Transverse colon (tissue), 3 donors: Measurements from ENCODE around the gene TCN1.

Source experiments
- EP300 ChIP-seq: sonication (generic); formaldehyde crosslinking; IDR thresholded peaks from one replicate; pipeline ENCODE4 v1.6.1; 2017; ENCODE audit warnings: antibody characterized with exemption, low read depth
- TF ChIP-seq, protein P1 (sequence below), 5 experiments: fragments of 200-600 bp in 3 of 5; fragments of 450-650 bp in 2 of 5; sonication (generic) in 3 of 5; IDR thresholded peaks; 1 replicate in 2 of 5; 2 replicates in 3 of 5; pipeline ENCODE4 v1.5.1; 2016 to 2017; ENCODE audit warnings: antibody characterized with exemption in 5 of 5, inconsistent platforms in 3 of 5, mild to moderate bottlenecking in 2 of 5, moderate library complexity in 1 of 5

DNA sequence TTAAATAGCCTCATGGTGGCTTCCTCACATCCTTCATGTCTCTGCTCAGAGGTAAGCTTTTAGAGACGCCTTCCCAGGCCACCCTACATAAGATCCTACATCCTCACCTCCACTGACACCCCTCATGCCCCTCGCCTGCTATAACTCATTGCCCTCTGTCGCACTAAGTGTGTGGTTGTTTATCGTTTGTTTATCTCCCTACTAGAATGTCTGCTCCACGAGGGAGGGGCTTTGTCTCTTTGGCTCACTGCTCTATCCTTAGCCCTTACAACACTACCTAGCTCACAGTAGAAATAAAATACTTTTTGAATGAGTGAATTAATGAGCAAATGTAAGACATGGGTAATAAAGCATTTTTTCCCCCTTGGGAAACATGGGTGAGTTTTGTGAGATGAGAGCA is 19.7 kb downstream of the TCN1 start:
- TF ChIP-seq, protein P1, sequence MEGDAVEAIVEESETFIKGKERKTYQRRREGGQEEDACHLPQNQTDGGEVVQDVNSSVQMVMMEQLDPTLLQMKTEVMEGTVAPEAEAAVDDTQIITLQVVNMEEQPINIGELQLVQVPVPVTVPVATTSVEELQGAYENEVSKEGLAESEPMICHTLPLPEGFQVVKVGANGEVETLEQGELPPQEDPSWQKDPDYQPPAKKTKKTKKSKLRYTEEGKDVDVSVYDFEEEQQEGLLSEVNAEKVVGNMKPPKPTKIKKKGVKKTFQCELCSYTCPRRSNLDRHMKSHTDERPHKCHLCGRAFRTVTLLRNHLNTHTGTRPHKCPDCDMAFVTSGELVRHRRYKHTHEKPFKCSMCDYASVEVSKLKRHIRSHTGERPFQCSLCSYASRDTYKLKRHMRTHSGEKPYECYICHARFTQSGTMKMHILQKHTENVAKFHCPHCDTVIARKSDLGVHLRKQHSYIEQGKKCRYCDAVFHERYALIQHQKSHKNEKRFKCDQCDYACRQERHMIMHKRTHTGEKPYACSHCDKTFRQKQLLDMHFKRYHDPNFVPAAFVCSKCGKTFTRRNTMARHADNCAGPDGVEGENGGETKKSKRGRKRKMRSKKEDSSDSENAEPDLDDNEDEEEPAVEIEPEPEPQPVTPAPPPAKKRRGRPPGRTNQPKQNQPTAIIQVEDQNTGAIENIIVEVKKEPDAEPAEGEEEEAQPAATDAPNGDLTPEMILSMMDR (IDR thresholded peaks at IDR 0.05), result no peak
- no peak for TF ChIP-seq EP300
